Right lobe of liver (tissue), 6 donors: ENCODE results near the gene VNN1. TPM values are rescaled to one million over a fixed set of nuclear protein-coding genes. Genes with fewer than 3 reads are reported as not detected.
"Not testable (repeated sequence)": the region's sequence is repeated elsewhere in the genome, so short reads cannot be mapped to it uniquely, and the experiment has no call there.

Source experiments
- ATAC-seq, 4 donors: fragments of 200-7000 bp; cut with Tn5 transposase; one replicate each; pipeline ENCODE4 v1.9.1; 2020; ENCODE audit warnings: mild to moderate bottlenecking in 4 of 4, moderate library complexity in 4 of 4
- DNase-seq, 3 donors: peaks; one replicate each; pipeline ENCODE4 v3.0.0-alpha.2; 2020
- H3K27ac ChIP-seq, 3 donors: fragments of 200-600 bp; one replicate each; pipeline ENCODE4 v1.8.0; 2022
- H3K27me3 ChIP-seq, 2 donors: fragments of 200-600 bp; one replicate each; pipeline ENCODE4 v1.8.0; 2022
- H3K36me3 ChIP-seq, 4 donors: fragments of 200-600 bp; sonication (generic) in 1 of 4; one replicate each; pipeline versions ENCODE4 v1.5.1 to v1.8.0; 2017 to 2022; ENCODE audit warnings: control low read depth in 1 of 4
- H3K4me1 ChIP-seq, 4 donors: fragments of 200-600 bp; sonication (generic) in 1 of 4; one replicate each; pipeline versions ENCODE4 v1.5.1 to v1.8.0; 2017 to 2022; ENCODE audit warnings: control low read depth in 1 of 4
- H3K4me3 ChIP-seq, 3 donors: fragments of 200-600 bp; one replicate each; pipeline ENCODE4 v1.8.0; 2022
- H3K9me3 ChIP-seq, 4 donors: fragments of 200-600 bp; sonication (generic) in 1 of 4; one replicate each; pipeline versions ENCODE4 v1.5.1 to v1.8.0; 2017 to 2022; ENCODE audit warnings: control low read depth in 1 of 4
- POLR2A ChIP-seq: fragments of 450-650 bp; IDR thresholded peaks from one replicate; pipeline ENCODE4 v1.6.1; 2017; ENCODE audit warnings: antibody characterized with exemption, mild to moderate bottlenecking
- WGBS: methylation state at CpG from one replicate; pipeline ENCODE4 v1.1.6; 2018; ENCODE audit warnings: low coverage, low lambda C conversion rate; ENCODE audit not compliant: insufficient coverage; ENCODE audit errors: missing lambda C conversion rate; 5-methylcytosine and 5-hydroxymethylcytosine counted together
- intact Hi-C, 2 donors: fragments of 100-400 bp; cut with DNase I; formaldehyde crosslinking; loops; one replicate each; pipeline versions ENCODE4 v1.11.2 to v1.14.1; 2022
- total RNA-seq, 6 experiments: library from RNA; depleted of rRNA in 2 of 6; stranded (reverse); fragments of >200 nt in 2 of 6; fragmentation: NEBNext Ultra II Directional in 3 of 6; extraction: Animal tissue kit (Norgen Biotek cat#: 25700) in 3 of 6; gene quantifications; one replicate each; pipeline versions ENCODE4 v1.1.0 to v1.2.4, GENCODE V29; 2016 to 2023
- TF ChIP-seq, protein P1 (sequence below), 4 donors: fragments of 200-600 bp in 3 of 4; fragments of 450-650 bp in 1 of 4; IDR thresholded peaks; one replicate each; pipeline versions ENCODE4 v1.5.1 to v1.8.0; 2016 to 2022; ENCODE audit warnings: antibody characterized with exemption in 4 of 4, mild to moderate bottlenecking in 2 of 4
- donor health status: DM: no; HTN: yes; CAD: no.
- donor health status: DM: no; HTN: no; CAD: no.
- donor health status: DM: no; HTN: no; CAD: no.
- donor health status: DM: no; HTN: yes; CAD: no.
- donor health status: DM: no; HTN: yes; CAD: no.

The VNN1 gene
- total RNA-seq, 6 experiments from 2014 or later, result 21.6 to 364 (median 96.0) TPM

DNA sequence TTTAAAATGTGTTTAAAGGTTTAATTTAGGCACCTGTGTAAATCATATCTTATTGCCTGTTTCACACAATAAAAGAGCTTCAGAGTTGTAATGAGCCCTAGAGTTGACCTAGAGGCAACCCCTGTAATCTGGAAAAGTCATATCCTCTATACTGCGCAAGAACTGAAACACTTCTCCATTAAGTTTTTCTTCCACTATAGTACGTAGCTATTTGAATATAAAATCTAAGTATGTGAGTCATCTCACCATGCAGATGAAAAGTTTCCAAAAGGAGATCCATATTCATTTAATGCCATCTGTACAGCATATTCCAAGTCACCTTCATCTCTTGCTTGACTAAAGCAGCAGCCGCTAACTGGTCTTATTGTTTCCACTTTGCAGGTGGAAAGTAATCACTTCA lies 28.8 kb downstream of the VNN1 start:
- Histone ChIP-seq H3K4me3 (no peak overlapping the region), H3K27ac (no peak overlapping the region), H3K9me3 (no peaks in the 10 kb centered on the region), H3K4me1 (no peaks in the 10 kb centered on the region), H3K27me3 (no peaks in the 10 kb centered on the region), H3K36me3 (peaks cover 0 to 26% (median 0%) of the 10 kb centered on the region in 4 donors)
- no peak for ATAC-seq
- DNase-seq, result no peak
- intact Hi-C loops, result no loop called here
- TF ChIP-seq POLR2A, result no peak
- TF ChIP-seq, protein P1, sequence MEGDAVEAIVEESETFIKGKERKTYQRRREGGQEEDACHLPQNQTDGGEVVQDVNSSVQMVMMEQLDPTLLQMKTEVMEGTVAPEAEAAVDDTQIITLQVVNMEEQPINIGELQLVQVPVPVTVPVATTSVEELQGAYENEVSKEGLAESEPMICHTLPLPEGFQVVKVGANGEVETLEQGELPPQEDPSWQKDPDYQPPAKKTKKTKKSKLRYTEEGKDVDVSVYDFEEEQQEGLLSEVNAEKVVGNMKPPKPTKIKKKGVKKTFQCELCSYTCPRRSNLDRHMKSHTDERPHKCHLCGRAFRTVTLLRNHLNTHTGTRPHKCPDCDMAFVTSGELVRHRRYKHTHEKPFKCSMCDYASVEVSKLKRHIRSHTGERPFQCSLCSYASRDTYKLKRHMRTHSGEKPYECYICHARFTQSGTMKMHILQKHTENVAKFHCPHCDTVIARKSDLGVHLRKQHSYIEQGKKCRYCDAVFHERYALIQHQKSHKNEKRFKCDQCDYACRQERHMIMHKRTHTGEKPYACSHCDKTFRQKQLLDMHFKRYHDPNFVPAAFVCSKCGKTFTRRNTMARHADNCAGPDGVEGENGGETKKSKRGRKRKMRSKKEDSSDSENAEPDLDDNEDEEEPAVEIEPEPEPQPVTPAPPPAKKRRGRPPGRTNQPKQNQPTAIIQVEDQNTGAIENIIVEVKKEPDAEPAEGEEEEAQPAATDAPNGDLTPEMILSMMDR (IDR thresholded peaks at IDR 0.05), result no peak
- 87% methylated on average over 3 of the region's 3 CpGs for WGBS

DNA sequence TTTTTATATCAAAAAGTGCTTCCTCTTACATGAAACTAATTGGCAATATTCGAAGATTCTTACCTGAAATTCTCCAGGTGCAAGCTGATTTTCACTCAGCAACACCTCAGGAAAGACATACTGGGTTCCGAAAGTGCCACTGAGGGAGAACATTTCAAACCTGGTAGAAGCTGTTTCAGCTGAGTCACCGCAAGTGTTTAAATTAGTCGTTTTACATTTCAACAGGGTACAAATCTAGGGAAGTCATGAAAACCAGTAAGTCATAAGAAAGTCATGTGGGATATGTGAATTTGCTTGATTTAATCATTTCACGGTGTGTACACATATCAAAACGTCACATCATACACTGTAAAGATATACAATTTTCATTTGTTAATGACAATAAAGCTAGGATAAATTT lies 29.6 kb downstream of the VNN1 start:
- Histone ChIP-seq H3K9me3 (no peaks in the 10 kb centered on the region), H3K27me3 (no peaks in the 10 kb centered on the region), H3K4me3 (no peak overlapping the region), H3K27ac (no peak overlapping the region), H3K36me3 (peaks cover 0 to 26% (median 0%) of the 10 kb centered on the region in 4 donors), H3K4me1 (no peaks in the 10 kb centered on the region)
- TF ChIP-seq, protein P1 (IDR thresholded peaks at IDR 0.05), result no peak
- TF ChIP-seq POLR2A, result no peak
- intact Hi-C loops, result no loop called here
- 86% methylated on average over 6 of the region's 6 CpGs for WGBS
- ATAC-seq, result no peak
- DNase-seq, result no peak

DNA sequence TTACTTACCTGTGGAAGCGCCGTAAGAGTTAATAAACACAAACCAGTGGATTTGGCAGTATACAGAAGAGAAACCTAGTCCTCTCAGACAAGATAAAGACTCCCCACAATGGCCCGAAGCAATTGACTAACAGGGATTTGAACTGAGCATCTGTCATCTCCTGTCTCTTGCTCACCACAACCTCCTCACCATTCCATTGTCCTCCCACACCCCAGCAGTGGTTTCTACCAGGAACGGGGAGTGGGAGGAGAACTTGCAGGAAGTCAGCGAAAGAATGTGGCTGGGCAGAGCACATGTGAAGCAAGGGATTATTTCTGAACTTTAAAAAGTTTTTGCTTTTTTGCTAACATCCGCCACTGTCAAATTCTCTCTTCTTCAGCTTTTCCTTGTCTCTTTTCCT lies 30.3 kb downstream of the VNN1 start:
- H3K27ac ChIP-seq, result no peak overlapping the region
- no peaks in the 10 kb centered on the region for H3K4me1 ChIP-seq
- H3K9me3 ChIP-seq, result no peaks in the 10 kb centered on the region
- peaks cover 0 to 26% (median 0%) of the 10 kb centered on the region in 4 donors for H3K36me3 ChIP-seq
- no peak for TF ChIP-seq POLR2A
- TF ChIP-seq, protein P1 (IDR thresholded peaks at IDR 0.05), result no peak
- intact Hi-C loops, result no loop called here
- no peak for ATAC-seq
- no peaks in the 10 kb centered on the region for H3K27me3 ChIP-seq
- WGBS, result 85% methylated on average over 5 of the region's 6 CpGs
- no peak overlapping the region for H3K4me3 ChIP-seq
- no peak for DNase-seq

DNA sequence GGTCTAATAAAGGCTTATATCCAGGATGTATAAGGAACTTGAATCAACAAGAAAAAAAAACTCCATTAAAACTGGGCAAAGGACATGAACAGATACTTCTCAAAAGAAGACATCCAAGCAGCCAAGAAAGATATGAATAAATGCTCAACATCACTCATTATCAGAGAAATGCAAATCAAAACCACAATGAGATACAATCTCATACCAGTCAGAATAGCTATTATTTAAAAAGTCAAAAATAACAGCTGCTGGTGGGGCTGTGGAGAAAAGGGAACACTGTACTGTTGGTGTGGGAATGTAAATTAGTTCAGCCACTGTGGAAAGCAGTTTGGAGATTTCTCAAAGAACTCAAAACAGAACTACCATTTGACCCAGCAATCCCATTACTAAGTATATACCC lies 34.8 kb downstream of the VNN1 start:
- H3K36me3 ChIP-seq, result peaks cover 0 to 15% (median 0%) of the 10 kb centered on the region in 4 donors
- intact Hi-C loops, result loop anchor here in 1 of 2 donors (10.0 kb wide), 1 partner anchor 96 kb away; no protein-coding TSS in a partner anchor
- DNase-seq, H3K4me3 ChIP-seq, H3K27me3 ChIP-seq, H3K27ac ChIP-seq, H3K9me3 ChIP-seq, ATAC-seq, H3K4me1 ChIP-seq: not testable (repeated sequence)

DNA sequence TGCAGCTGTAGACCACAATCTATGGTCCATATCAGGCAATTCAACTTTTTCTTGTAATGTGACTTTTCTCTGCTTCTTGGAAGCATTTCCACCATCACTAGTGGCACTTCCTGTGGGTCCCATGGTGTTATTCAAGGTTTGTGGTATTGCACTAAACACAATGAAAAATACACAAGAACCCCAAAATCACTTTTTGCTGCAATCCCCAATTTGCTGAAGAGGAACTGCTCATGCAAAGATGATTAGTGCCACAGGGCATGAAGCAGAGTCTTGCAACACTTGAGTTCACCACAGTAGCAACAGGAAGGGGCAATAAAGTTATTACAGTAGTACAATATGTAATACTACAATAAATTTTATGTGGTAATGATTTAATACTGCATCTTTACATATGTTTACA lies 38.1 kb downstream of the VNN1 start:
- ATAC-seq, result no peak

More for the DNA sequence above, 38.1 kb downstream of the VNN1 start:
- no peaks in the 10 kb centered on the region for H3K27me3 ChIP-seq
- no peak overlapping the region for H3K4me3 ChIP-seq
- no peak for DNase-seq
- no peaks in the 10 kb centered on the region for H3K9me3 ChIP-seq
- peaks cover 0 to 11% (median 2%) of the 10 kb centered on the region in 4 donors for H3K4me1 ChIP-seq
- H3K36me3 ChIP-seq, result no peaks in the 10 kb centered on the region
- no peak overlapping the region for H3K27ac ChIP-seq
- TF ChIP-seq, protein P1 (IDR thresholded peaks at IDR 0.05), result no peak
- no peak for TF ChIP-seq POLR2A
- intact Hi-C loops, result loop anchor here in 1 of 2 donors (10.0 kb wide), 1 partner anchor 99 kb away; no protein-coding TSS in a partner anchor
